ENCODE data around the gene ITGA4.

Gene ITGA4

DNA sequence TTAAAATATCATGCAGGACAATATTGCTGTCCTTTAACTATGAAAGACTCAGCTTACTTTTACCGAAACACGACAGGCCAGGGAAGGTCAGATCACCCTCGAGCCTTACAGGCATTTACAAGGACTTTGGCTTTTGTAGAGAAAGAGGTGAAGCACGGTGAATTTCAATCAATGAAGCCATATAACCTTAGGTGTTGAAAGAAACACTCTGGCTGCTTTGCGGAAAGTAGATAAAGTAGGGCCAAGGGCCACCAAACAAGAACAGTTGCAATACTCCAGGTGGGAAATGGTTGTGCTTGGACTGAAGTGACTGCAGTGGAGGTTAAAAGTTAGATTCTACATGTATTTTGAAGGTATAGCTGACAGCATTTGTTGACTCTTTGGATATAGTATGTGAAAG is 119.2 kb downstream of the ITGA4 start:
- DNase-seq: no peak

DNA sequence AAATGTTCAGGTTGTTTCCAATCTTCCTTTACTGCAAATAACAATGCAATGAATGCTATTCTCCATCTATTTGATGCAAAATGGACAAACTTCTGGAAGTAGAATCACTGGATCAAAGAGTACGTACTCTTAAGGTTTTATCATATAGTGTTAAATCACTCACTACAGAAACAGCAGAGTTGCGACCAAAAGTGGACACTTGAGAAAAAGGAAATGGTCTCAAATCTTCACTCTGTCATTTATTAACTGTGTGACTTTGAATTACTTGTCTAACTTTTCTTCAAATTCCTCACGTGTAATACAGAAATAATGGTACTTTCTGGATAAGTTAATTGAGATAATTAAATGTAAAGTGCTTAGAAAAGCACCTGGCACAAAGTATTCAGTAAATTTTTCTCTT is 121.6 kb downstream of the ITGA4 start:
- no peak for DNase-seq

DNA sequence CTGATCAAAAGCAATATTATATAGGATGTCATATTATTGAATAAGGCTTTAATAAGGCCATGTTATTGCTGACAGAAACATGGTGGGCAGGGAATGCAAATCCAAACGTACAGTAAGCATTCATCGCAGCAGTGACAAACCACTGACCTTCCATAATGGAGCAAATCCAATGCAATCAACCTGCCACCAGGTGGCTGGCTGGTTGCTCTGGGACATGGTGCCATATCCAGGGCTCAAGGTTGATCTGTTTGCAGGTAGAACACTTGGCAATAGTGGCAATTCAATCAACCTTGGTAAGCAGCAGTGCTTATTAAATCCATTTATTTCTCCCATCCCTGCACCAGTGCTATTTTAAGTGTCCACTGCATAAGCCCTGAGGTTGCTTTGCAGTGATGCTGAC is 124.3 kb downstream of the ITGA4 start:
- DNase-seq: no peak

DNA sequence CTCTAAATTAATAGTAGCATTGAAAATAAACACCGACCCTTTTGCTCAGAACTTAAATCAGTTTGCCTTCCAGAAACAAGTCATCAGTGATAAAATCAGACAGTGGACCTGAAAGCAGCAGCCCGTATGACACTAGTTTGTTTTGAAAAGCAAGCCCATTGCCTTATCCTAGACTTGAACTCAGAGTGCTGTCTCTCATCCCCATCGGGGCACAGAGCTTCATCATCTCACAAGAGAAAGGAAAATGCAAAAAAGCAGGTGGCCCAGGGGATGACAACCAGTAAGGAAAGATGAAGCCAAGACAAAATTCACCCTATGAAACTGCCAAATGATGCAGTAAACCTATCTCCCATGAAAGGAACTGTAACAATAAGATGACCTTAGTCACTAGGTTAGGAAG is 128.5 kb downstream of the ITGA4 start:
- no peak for DNase-seq
